Endothelial cell of hepatic sinusoid (primary cell): ENCODE measurements around the gene PMPCA.

Experiments used
- in situ Hi-C: cut with HindIII; loops from 2 replicates; pipeline ENCODE4 v1.10.0; 2017; ENCODE audit warnings: low sequenced_read_pairs

PMPCA gene

DNA sequence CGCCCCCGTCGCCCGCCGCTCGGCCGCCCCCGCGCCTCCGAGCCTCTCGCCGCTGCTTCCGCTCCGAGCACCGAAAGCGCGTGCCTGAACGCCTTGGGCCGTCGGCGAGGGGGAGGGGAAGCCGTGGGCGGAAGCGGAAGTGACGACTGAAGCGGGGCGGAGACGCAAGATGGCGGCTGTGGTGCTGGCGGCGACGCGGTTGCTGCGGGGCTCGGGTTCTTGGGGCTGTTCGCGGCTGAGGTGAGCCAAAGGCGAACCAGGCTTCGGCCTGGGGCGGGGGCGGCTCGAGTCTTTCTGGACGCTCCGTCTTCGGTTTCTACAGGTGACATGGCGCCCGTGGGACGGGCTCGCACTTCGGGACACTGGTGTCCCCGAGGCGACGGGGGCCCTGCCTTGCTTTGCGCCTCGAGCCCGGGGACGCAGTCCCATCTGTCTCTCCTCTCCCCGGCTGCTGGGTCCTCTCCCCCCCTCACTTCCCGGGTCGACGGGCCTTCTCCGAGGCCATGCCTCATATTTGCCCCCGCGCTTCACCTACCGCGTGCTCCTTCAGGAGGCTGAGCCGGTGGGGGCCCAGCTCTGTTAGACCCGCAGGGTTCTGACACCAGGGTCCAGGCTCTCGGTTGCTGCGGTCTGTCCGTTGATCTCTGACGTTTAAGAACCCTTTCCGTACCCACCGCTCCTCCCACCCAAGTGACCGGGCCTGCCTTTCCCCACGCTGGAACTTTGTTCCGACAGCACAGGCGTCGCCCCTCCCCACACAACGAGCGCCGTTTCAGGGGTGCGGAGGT, at the start of gene PMPCA, which contains the start of gene ENTR1:
TSS of gene PMPCA (plus strand) at position 159 of the 788 bp plus-strand sequence. CDS start at position 170, 11 bp downstream.
TSS of gene ENTR1 (minus strand) at position 115 of the 788 bp plus-strand sequence. CDS start 217 bp downstream, outside the sequence.
- in situ Hi-C loops = no loop called here

- in situ Hi-C loops = loop anchor here (10.0 kb wide), 1 partner anchor 184 kb away; the partner anchor contains the start of gene NOTCH1
Measured at GRCh38 chr9:136361047-136361753, 49.3 kb upstream of the PMPCA start.

DNA sequence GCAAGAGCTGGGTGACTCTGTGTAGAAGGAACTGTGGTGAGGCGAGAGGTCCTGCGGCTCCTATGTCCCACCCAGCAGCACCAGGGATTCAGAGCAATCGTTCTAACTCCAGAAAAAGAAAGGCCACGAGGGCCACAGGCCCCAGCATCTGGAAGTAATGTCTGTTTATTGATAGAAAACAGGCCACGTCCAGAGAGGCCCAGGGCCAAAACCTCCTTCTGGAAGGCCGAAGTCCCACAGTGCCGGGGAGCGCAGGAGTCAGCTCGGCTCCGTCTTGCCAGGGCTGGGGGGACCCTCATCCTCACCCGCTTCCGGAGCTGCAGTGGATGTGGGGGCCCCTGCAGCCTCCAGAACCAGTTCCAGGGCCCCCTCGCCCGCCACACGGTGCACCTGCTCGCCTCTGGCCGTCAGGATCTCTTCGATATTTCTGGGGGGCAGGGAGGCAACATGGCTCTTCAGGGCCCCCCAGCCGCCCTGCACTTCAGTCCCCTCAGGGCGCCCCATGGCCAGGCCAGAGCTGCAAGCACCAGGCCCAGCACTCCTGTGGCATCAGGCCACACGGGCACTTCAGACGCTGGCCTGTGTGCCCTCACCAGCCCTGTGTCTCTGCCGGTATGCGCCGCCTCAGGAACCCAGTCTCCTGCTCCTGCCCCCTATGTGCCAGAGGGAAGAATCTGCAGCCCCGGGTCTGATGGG, 48.6 kb upstream of the PMPCA start:
- in situ Hi-C loops = loop anchor here (10.0 kb wide), 1 partner anchor 183 kb away; the partner anchor contains the start of gene NOTCH1

DNA sequence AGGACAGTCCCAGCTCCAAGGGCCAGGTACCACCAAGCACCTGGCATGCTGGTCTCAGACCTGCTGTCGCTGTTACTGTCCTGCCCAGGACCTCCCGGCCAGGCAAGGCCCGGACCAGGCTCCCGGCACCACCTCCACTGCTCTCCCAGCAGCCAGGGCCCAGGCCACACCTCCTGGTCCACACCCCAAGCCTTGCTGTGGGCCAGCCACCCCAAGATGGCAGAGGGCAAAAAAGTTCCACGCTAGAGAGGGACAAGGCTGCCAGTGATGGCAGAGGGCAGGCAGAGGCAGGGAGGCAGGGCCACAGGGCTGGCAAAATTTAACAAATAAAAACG, 48.0 kb upstream of the PMPCA start:
- in situ Hi-C loops = loop anchor here (10.0 kb wide), 1 partner anchor 182 kb away; the partner anchor contains the start of gene NOTCH1

GRCh38 chr9:136363106-136363948, 47.1 kb upstream of the PMPCA start, which contains the start of gene DNLZ:
Gene DNLZ, minus strand, starts transcription at chr9:136363744. Its CDS starts 30 bp downstream, at chr9:136363714.
- in situ Hi-C loops = loop anchor here (10.0 kb wide), 1 partner anchor 181 kb away; the partner anchor contains the start of gene NOTCH1

- in situ Hi-C loops = loop anchor here (10.0 kb wide), 1 partner anchor 181 kb away; the partner anchor contains the start of gene NOTCH1
Measured at GRCh38 chr9:136363949-136364748, 46.3 kb upstream of the PMPCA start.

GRCh38 chr9:136364942-136365774, 45.3 kb upstream of the PMPCA start:
- in situ Hi-C loops = loop anchor here (5.0 to 10.0 kb wide), 5 partner anchors 82 to 307 kb away; partner anchors contain the start of gene NOTCH1

DNA sequence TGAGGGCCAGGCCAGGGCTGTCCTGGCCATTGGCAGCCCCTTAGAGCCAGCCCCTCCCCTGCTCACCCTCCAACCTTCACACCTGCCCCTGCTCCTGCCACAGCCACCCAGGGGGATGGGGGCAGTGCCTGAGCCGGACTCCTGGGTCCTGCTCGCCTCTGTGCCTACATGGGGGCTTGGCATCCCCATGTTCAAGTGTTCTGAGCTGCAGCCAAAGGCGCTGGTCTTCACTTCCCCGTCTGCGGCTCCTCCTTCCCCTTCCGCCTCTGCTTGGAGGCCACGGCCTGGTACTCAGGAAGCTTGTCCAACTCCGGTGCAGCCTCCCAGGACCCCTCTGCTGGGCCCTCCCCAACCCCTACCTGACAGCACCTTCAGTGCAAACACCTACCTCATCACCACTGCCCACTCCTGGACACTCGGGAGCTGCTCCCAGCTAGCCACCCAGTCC, 44.7 kb upstream of the PMPCA start:
- in situ Hi-C loops = loop anchor here (5.0 to 10.0 kb wide), 5 partner anchors 82 to 307 kb away; partner anchors contain the start of gene NOTCH1

DNA sequence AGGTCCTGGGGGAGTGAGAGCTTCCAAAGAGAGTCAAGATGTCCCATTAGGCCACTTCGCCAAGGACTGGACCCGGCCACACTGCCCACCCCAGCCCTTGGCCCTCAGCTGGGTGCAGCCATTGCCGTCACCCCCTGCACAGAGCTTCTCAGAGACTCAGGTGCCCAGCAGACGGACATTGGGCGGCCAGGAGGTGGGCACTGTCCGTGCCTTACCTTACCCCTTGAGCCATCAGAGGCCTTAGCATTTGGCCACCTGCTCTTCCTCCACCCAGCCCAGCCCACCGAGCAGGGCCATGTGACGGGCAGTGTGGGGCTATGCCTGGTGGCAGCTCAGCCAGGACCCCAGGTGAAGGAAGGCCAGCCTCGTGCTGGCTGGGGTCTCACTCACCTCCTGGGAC, 43.6 kb upstream of the PMPCA start:
- in situ Hi-C loops = loop anchor here (5.0 to 10.0 kb wide), 5 partner anchors 80 to 305 kb away; partner anchors contain the start of gene NOTCH1

DNA sequence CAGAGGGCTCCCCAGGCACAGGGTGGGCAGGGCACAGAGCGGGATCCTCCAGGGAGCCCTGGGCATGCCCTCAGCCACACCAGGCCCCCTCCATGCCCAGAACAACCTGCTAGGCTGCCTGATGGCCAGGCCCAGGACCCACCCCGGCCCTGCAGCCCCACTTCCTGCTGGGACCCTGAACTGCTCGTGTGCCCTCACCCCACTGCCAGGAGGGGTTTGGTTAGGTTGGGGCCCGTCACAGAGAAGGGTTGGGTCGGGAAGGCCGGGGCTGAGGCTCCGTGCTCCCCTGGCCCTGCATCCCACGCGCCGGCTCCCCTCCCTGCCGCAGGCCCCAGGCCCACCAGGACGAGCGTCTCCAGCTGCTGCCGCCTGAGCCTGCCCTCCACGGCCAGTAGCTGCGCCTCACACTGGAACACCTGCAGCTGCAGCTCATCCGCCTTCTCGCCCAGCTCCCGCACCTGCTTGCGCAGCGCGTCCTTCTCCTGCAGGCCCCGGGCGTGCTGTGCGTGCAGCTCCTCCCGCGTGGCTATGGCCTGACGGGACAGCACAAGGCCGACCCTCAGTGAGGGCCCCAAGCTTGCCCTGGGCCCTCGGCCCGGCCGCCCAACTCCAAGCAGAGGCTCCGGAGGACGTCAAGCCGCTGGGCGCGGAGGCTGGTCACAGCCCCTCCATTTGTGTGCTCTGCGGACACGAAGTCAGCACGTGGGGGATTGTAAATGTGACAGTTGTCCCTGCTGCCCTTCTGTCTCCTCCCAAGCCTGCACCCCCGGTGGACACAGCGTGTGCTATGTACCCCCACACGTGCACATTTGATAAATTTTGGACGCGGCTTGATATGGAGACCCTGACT, 42.9 kb upstream of the PMPCA start:
- in situ Hi-C loops = loop anchor here (5.0 to 10.0 kb wide), 5 partner anchors 80 to 305 kb away; partner anchors contain the start of gene NOTCH1

DNA sequence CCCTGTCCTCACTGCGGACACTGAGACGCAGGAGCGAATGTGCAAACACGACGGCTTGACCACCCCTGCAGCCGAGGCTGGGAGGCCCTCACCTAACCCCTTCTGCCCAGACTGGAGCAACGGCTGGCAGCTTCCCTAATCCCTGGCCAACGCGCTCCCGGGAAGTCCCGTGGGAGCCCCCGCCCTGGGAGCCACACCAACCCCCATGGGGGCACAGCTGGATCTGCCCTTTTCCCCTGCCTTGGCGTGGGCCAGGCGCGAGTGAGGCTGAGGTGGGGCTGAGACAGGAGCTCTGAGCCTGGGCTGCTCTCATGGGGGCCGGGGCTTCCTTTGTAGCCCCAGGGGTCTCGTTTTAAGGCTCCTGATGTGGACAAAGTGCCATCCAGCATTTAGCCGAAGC, 42.3 kb upstream of the PMPCA start:
- in situ Hi-C loops = loop anchor here (5.0 to 10.0 kb wide), 5 partner anchors 79 to 304 kb away; partner anchors contain the start of gene NOTCH1

- in situ Hi-C loops = no loop called here
Measured at GRCh38 chr9:136370037-136370436, 40.4 kb upstream of the PMPCA start.

GRCh38 chr9:136370687-136371532, 39.5 kb upstream of the PMPCA start:
- in situ Hi-C loops = no loop called here

GRCh38 chr9:136371533-136371880, 39.0 kb upstream of the PMPCA start:
- in situ Hi-C loops = no loop called here

GRCh38 chr9:136372006-136372405, 38.5 kb upstream of the PMPCA start:
- in situ Hi-C loops = no loop called here
